HepG2 (cell line): Measurements from ENCODE around the gene METRNL.

Source experiments
- CTCF ChIP-seq: sonication (generic); formaldehyde crosslinking; IDR thresholded peaks from 2 replicates; pipeline ENCODE4 v1.5.0; 2020; ENCODE audit warnings: mild to moderate bottlenecking, missing genetic modification reagents, moderate library complexity
- ELF1 ChIP-seq: sonication (generic); formaldehyde crosslinking; IDR thresholded peaks from 2 replicates; pipeline ENCODE4 v1.4.0; 2020; ENCODE audit warnings: missing genetic modification reagents
- FOXA1 ChIP-seq, 2 experiments: fragments of 450-650 bp in 1 of 2; sonication (generic) in 1 of 2; formaldehyde crosslinking in 1 of 2; IDR thresholded peaks; 2 replicates each; pipeline versions ENCODE4 v1.4.0 to v1.6.1; 2016 to 2020; ENCODE audit warnings: missing genetic modification reagents in 1 of 2
- IRF9 ChIP-seq: sonication (generic); formaldehyde crosslinking; IDR thresholded peaks from 2 replicates; pipeline ENCODE4 v1.8.0; 2022; ENCODE audit warnings: missing genetic modification reagents, mild to moderate bottlenecking, borderline replicate concordance
- MAFG ChIP-seq: sonication (generic); formaldehyde crosslinking; IDR thresholded peaks from 2 replicates; pipeline ENCODE4 v1.5.1; 2020; ENCODE audit warnings: mild to moderate bottlenecking, missing genetic modification reagents
- POLR2A ChIP-seq, 2 experiments: IDR thresholded peaks; 2 replicates each; pipeline ENCODE4 v1.6.1; 2011; ENCODE audit warnings: low read depth in 2 of 2, low read length in 2 of 2, mild to moderate bottlenecking in 1 of 2, moderate library complexity in 1 of 2; ENCODE audit not compliant: insufficient read depth in 1 of 2
- POLR2AphosphoS5 ChIP-seq: IDR thresholded peaks from 2 replicates; pipeline ENCODE4 v1.6.1; 2012; ENCODE audit warnings: low read depth, low read length
- TAF1 ChIP-seq: sonication (generic); formaldehyde crosslinking; IDR thresholded peaks from 2 replicates; pipeline ENCODE4 v1.4.0; 2020; ENCODE audit warnings: missing genetic modification reagents
- TP53 ChIP-seq: sonication (generic); formaldehyde crosslinking; conservative IDR thresholded peaks from 2 replicates; pipeline ENCODE4 v1.4.0; 2020; ENCODE audit warnings: missing genetic modification reagents
- ZFP36 ChIP-seq: fragments of 150-350 bp; IDR thresholded peaks from 2 replicates; pipeline ENCODE4 v1.6.1; 2018; ENCODE audit warnings: borderline replicate concordance, low read length, low read depth; ENCODE audit not compliant: partially characterized antibody
- ZNF607 ChIP-seq: sonication (generic); formaldehyde crosslinking; IDR thresholded peaks from 2 replicates; pipeline ENCODE4 v1.5.1; 2020; ENCODE audit warnings: missing genetic modification reagents, mild to moderate bottlenecking, borderline replicate concordance
- TF ChIP-seq, protein P1 (sequence below): sonication (generic); IDR thresholded peaks from 2 replicates; pipeline ENCODE4 v1.6.1; 2016; ENCODE audit warnings: low read depth, borderline replicate concordance
- TF ChIP-seq, protein P2 (sequence below): sonication (generic); formaldehyde crosslinking; IDR thresholded peaks from 2 replicates; pipeline ENCODE4 v1.5.0; 2020; ENCODE audit warnings: missing genetic modification reagents, mild to moderate bottlenecking, borderline replicate concordance

DNA sequence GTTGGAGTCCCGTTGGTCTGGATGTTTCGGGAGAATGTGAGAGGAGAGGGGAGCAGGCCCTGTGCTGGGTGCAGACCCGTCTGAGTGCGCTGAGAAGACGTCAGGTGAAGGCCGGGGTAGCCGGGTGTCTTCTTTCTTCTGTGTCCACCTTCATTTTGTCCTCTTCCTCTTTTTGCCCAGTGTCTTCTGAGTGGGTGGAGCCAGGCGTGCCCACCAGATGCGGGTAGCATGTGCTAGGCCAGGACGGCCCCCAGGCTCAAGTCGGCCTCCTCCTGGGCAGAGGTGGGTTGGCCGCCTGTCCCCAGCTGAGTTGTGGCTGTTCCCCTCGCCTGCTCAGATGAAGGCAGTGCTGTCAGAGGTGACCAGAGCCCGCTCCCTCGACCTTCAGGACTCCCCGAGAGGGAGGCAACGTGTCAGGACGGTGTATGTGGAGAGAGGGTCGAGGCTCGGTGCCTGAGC is 3.5 kb downstream of the METRNL start:
- TF ChIP-seq CTCF (no peak), MAFG (CRISPR knock-in tag) (no peak), TAF1 (CRISPR knock-in tag) (no peak), ELF1 (CRISPR knock-in tag) (no peak), POLR2A (IDR thresholded peaks at IDR 0.05; ENCODE audit: insufficient read depth in 1 of 2, low read depth in 2 of 2, low read length in 2 of 2) (no peak), ZNF607 (CRISPR knock-in tag) (no peak), FOXA1 (IDR thresholded peaks at IDR 0.05) (no peak), FOXA1 (CRISPR knock-in tag; IDR thresholded peaks at IDR 0.05) (no peak), TP53 (CRISPR knock-in tag) (no peak), POLR2AphosphoS5 (no peak), IRF9 (CRISPR knock-in tag) (no peak), ZFP36 (no peak)
- TF ChIP-seq, protein P1, sequence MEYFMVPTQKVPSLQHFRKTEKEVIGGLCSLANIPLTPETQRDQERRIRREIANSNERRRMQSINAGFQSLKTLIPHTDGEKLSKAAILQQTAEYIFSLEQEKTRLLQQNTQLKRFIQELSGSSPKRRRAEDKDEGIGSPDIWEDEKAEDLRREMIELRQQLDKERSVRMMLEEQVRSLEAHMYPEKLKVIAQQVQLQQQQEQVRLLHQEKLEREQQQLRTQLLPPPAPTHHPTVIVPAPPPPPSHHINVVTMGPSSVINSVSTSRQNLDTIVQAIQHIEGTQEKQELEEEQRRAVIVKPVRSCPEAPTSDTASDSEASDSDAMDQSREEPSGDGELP: no peak
- TF ChIP-seq, protein P2, sequence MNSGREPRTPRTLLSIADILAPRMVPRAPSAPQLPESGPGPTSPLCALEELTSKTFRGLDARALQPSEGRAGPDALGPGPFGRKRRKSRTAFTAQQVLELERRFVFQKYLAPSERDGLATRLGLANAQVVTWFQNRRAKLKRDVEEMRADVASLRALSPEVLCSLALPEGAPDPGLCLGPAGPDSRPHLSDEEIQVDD (CRISPR knock-in tag): no peak
